Activated CD4-positive, alpha-beta T cell treated with anti-CD3 and anti-CD28 coated beads for 24 hours (primary cell): ENCODE data around the gene OTOG.

Source experiments
- DNase-seq, 2 donors: peaks; one replicate each; pipeline ENCODE4 v3.0.0-alpha.2; 2020; ENCODE audit warnings: low read depth in 2 of 2

The OTOG gene

DNA sequence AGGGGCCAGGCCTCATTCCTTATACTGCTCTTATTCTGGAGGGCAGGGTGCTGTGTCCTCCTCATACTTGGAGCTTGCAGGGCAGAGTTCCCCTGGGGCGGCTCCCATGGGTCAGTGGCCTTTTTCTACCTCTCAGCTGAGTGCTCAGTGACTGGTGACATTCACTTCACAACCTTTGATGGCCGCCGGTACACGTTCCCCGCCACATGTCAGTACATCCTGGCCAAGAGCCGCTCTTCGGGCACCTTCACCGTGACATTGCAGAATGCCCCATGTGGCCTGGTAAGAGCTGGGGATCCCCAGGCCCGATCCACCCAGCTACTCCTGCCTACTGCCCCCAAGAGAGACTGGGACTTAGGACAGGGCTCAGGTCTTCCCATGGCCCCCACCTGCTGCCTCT, 14.5 kb downstream of the OTOG start:
- DNase-seq, result no peak

DNA sequence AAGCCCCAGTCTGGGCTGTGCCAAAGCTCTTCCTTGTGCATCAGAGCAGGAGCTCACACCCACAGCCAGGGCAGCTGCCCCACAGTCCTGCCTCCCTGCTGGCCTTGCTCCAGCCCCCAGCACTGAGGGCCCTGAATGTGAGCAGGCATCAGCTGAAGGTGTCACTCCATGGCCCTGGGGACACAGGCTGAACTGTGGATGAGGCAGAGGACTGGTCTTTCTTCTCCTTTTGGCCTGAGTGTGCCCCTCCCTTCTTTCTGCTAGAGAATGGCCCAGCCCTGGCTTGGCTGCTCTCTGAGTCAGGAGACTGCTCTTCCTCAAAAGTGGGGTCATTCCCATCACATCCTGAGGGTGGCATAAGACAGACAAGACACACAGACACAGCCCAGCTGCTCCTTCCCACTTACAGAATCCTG, 16.2 kb downstream of the OTOG start:
- no peak for DNase-seq

DNA sequence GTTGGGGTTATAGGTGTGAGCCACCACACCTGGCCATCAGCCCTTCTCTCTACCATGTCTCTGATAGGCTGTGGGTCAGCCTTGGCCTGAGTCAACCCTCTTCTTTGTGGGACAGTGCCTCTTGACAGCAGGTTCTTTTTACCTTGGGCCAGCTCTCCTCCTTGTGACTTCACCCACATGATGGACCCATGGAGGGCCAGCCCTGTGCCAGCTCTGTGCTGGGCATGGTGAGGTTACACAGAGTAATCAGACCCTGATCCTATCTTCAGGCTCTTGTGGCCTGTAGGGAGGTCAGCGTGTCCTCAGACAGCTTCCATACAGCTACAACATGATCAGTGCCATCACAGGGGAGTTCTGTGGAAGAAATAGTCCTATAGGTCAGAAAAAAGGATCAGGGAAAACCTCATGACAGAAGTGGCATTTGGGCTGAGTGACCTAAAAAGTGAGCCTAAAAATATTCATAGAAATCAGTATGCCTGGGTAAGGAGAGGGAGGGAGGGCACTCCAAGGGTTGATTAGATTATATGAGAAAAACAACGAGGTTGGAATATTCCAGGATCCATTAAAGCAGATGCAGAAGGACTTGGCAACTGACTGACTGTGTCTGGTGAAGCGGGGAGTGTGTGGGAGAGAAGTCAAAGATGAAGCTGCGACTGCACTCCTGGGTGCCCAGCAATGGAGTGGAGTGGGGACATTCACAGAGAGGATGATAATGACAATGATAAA, 17.1 kb downstream of the OTOG start:
- no peak for DNase-seq

DNA sequence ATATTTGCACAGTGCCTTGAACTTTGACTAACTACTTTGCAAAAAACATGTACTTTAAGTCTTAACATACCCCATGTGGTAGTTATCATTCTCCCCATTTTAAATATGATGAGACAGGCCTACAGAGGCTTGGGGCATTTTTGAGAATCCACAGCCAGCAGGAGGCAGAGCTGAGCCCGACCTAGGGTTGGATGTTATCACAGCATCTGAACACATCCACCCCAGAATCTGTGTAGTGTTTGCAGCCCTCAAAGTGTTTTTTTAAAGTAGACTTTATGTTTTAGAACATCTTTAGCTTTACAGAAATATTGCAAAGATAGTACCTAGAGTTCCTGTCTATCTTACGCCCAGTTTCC, 17.6 kb downstream of the OTOG start:
- DNase-seq, result no peak

DNA sequence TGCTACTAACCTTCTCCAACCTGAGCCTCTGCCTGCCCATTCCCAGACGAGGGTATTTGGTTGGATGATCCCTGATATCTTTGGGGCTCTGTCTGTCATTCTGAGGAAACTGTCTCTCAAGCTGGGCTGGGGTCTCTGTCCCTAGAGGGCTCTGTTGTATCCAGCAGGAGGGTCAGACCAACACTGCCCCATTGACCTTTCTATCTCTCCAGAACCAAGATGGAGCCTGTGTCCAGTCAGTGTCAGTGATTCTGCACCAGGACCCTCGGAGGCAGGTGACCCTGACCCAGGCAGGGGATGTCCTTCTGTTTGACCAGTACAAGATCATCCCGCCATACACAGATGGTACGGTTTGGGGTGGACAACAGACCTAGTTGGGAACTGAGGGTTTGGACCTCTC, 21.9 kb downstream of the OTOG start:
- DNase-seq, result no peak

DNA sequence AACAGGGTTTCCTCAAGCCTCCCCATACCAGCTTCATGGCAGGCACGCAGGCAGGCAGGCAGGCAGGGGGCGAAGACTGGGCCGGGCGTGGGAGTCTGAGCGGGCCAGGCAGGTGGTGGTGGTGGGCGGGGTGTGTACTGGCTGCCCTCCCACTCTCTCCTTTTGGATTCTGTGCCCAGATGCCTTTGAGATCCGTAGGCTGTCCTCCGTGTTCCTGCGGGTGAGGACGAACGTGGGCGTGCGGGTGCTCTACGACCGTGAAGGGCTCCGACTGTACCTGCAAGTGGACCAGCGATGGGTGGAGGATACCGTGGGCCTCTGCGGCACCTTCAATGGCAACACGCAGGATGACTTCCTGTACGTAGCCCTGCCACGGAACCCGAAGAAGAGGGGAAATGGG, 23.0 kb downstream of the OTOG start:
- DNase-seq, result no peak

DNA sequence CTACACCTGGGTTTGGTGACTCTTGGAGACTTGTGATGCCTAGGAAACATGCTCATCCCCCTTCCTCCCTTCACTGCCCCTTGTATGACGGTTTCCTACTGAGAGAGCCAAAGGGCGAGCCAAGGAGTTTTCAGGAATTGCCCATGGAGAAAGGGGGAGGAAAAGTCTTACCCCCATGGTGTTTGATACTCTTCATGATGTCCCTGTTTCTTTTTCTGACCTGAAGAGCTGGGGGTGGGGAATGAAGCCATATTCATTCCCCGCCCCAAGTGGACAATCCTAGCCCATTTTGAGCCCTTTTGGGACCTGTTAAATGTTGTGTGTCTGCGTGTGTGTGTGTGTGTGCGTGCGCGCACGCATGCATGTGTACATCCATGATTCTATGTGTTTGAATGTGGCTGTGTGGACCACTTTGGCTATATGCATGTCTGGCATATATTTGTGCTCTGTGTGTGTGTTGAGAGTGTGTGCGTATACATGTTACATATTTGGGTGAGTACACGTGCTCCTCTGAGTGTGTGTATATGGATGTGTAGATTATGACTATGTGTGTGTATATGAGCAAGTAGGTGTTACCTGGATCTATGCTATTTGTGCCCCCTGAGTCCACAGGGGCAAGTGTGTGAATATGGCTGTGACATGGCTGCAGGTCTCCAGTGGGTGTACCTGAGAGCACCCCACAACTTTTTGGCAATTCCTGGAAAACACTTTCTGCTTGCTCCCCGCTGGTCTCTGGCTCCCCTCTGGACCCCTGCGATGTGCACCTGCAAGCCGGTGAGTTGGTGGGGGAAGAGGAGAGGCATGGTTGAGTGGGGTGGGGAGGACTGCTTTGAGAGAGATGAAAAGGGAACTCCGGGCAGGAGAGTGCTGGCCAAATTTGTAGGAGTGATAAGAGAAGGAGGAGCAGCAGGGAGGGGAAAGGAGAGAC, 24.6 kb downstream of the OTOG start:
- no peak for DNase-seq

DNA sequence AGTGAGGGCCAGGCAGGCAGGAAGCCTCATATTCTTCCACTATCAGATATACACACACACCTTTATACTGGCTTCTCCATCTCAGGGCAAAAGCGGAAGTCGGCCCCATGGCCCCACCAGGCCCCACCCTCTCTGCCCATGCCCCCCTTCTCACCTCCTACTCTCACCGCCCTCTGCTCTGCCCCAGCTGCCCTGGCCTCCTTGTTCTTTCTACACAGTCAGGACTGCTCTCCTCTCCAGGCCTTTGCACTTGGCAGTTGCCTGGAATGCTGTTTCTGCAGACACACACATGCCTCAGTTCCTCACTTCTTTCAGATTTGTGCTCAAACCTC, 25.3 kb downstream of the OTOG start:
- no peak for DNase-seq

DNA sequence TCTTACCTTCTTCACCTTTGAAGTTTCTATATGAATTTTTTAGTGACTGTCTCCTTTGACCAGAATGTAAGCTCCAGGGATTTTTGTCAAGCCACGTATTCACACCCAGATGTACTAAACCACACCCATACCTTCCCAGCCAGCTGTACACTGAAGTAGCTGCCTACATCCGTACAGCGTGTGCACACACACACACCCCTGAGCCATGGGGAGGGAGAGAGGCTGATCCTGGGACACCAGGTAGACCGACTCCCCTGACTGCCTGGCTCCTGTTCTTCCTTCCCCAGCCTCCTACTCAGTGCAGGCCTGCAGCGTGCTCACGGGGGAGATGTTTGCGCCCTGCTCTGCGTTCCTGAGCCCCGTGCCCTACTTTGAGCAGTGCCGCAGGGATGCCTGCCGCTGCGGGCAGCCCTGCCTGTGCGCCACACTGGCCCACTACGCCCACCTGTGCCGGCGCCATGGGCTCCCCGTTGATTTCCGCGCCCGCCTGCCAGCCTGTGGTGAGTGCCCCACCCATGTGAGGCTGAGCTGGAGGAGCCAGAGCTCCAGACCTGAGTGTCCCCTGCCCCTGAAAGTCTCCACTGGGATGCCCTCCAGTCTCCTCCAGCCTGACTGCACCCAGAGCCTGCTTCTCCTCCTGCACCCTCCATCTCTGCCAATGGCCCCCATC, 25.9 kb downstream of the OTOG start:
- no peak for DNase-seq

DNA sequence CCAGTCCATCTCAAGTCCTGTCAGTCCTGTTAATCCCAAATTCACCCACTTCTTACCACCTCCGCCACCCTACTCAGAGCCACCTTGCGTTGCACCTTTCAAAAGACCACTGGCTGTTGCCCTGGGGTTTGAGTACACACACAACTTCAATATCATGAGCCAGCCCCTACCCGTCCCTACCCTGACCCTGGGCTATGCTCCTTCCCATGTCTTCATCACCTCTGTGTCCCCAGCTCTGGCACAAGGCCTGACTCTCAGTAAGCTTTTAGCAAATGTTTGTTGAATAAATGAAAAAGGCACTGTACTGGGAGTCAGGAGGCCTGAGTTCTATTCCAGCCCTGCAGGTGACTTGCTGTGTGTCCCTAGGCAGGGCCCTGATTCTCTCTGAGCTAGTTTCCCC, 26.5 kb downstream of the OTOG start:
- DNase-seq, result no peak

DNA sequence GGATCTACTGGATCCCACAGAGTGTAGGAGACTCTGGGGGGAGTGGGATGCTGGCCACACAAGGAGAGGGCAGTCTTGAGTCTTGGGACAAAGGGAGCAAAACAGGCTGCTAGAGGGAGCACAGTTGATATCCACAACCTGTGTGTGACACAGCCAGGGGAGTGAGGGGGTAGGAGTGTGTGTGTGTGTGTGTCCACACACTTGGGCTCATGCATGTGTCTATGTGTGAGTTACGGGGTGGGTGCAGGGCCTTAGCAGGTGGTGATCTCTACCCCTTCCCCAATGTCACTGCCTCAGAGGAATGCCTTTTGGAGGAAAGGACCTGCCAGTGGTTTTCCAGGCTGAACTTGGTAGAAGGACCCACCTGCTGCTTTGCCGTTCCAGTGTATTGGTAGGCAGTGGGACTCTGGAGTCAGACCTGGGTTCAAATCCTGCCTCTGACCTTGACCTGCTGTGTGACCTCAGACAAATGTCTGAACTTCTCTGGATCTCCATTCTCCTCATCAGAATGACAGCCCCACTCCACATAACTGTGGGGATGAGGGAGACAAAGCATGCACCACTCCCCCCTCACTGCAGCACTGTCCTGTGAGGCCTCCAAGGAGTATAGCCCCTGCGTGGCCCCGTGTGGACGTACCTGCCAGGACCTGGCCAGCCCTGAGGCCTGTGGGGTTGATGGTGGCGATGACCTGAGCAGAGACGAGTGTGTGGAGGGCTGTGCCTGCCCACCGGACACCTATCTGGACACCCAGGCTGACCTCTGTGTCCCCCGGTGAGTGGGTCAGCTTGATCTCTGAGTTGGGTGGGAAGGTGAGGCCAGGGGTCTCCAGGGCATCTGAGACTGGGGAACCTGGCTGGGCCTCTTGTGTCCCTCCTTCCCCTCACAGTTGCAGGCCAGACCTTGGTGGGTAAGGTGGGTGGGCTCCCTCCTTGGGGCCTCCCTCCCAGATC, 27.4 kb downstream of the OTOG start:
- no peak for DNase-seq

DNA sequence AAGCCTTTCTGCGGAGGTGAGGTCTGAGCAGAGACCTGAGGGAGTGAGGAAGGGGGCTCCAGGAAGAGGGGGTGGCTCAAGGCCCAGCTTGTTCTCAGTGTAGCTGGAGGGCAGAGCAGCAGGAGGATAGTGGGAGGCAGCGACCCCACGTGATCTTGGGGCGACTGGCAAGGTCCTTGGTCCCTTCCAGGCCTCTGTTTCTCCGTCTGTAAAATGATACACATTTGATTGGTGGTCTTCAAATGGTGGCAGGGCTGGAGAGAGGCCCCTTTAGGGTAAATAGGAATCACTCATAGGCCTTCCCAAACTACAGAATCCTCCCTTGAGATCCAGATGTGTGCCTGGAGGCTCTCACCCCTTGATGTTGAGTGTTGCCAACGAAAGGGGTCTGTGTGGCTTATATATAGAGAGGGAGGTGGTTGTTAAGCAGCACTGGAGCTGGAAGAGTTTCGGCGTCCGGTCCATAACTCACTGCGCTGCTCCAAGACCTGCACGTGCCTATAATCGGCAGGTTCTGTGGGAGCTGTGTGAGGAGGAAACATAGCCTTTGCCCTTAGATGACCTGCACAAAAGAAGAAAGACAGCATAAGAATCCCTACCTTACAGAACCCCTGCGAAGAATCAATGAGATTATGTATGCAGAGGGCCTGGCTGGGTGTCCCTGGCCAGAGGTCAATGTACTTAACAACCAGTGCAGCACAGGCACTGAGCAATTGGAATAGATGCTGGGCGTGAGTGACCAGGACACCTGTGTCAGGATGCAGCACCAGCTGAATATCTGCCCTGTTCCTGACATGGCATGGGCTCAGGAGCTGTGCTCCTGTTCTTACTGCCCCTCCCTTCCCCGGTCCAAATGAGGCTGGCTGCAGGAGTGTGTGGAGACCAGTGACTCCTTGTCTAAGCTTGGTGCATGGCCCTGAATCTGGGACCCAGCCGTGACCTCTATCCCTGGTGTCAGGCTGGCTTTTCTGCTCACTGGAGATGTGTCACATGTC, 28.7 kb downstream of the OTOG start:
- DNase-seq, result no peak

DNA sequence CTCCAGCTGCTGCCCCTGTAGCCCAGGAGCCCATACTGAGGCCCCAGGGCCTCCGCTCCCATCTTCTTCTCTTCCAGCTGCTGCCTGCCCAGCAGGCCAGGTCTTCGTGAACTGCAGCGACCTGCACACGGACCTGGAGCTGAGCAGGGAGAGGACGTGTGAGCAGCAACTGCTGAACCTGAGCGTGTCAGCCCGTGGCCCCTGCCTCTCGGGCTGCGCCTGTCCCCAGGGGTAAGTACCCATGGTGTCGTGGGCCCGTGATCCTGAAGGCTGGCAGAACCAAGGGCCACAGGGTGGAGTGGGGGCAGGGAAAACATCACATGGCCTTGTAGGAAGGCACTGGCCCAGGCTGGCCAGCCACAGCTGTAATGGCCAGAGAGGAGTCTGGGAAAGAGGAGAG, 31.2 kb downstream of the OTOG start:
- DNase-seq, result no peak

DNA sequence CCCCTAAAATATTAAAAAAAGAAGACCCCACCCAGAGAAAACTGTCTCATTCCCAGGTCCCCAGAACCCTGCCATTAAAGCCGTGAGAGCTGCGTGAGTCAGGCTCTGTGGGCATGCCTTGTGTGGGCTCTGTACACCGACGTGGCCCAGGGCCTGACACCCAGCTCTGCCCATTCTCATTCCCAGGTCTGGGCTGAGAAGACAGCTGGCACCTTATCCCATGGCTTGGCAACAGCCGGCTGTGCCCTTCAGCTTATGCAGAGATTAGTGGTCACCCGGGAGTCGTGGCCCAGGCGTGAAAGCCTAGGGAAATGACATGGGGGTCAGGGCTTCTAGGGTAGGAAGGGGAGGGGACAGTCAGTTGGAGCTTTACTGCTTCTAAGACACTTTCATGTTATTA, 31.9 kb downstream of the OTOG start:
- DNase-seq, result no peak

DNA sequence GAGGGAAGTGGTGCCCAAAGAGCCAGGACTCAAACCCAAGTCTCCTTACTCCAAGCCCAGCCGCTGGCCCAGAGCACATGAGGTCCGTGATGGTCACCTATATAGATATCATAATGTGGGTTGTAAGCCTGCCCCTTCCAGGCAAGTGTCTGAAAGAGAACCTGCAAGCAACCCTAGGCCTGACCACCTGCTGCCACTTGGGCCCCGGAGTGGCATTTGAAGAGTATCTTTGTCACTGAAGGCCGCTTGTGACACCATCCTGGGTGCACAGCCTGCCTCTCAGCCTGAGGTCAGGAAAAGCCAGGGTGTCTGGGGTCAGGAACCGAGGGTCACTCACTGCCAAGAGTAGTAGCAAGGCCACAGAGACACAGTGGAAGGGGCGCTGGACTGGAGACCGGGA, 32.4 kb downstream of the OTOG start:
- no peak for DNase-seq

DNA sequence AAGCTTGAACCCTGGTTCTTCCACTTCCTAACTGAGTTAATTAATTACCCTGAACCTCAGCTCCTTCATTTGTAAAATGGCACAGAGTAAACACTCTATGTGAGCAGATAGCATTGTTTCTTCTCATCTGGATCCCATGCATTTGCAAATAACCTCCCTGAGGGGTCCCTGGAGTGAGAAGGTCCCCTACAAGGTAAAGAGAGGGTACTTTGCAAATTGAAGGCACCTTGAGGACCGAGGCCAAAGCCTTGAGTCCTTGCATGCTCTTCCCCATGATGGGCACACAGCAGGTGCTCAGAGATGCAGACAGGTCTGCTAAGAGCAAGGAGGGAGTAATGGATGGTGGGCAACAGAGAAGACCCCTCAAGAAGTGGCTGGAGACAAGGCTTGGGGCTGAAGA, 33.2 kb downstream of the OTOG start:
- no peak for DNase-seq

DNA sequence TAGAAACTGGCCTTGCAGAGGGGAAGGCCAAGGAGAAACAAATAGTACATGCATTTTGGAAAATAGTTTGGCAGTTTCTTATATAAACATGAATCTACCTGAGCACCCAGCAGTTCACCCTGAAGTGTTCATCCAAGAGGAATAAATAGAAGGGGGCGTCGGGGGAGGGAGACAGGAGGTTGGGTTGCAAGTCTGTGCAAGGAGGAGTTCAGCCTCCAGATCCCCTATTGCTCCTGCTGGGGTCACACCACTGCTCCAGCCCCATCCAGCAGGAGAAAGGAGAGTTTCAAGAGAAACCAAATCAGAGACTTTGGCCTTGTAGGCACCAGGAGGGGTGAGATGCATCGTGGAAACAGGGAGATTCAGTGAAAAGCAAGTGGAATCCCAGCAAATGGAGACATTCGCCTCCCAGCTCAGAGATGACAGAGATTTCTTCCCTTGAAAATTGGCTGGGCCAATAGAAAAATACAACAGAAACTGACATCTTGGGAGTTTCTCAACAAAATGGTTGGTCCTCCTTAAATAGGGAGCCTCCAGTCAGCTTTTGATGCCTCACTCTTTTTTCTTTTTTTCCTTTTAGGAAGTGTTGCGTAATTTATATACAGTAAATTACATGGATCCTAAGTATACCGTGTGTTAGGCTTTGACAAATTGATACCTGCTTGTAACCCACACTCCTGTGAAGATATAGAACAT, 34.1 kb downstream of the OTOG start:
- no peak for DNase-seq

DNA sequence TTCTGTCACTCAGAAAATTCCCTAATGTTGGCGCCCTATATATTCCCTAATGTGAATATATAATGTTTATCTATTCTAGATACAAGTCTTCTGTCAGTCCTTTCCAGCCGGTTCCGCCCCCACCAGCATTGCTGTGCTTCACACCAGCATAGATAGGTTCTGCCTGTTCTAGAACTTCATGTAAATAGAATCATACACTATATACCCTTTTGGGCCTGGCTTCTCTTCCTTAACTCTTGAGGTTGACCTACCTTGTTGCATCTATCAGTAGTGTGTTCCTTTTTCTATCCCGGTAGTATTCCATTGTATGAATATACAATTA, 34.6 kb downstream of the OTOG start:
- DNase-seq, result no peak

DNA sequence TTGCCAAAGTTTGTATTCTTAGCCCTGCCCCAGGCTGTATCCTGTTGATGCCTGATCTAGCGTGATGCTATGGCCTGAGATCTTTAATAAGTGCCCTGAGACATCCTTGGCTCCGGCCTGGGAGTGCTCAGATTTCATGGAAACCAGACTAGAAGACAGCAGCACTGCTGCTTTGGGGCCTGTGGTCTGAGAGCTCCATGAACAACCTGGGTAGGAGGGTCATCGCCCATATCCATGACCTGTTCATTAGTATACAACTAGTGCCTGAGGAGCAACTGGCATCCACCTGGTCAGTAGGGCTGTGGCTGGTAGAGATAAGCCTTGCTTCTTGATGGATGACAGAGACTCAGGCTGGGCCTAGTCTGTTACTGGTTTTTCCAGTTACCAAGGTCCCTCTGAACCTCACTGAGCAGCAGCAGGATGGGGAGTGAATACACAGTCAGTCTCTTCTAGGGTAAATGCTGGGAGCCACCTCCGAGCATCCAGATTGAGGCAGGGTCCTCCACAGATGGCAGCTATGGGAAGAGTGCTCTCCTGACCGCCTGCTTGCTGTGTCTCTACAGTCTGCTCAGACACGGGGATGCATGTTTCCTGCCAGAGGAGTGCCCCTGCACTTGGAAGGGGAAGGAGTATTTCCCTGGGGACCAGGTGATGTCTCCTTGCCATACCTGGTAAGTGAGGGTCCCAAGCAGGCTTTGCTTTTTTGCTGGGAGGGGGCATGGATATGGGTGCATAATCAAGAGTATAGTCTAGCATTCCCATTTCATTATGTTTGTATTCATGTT, 39.0 kb downstream of the OTOG start:
- no peak for DNase-seq
